CMK (cell line): Measurements from ENCODE around the gene RBP3.
"Not testable (repeated sequence)": the region's sequence is repeated elsewhere in the genome, so short reads cannot be mapped to it uniquely, and the experiment has no call there.

ENCODE experiments used
- DNase-seq: peaks from one replicate; pipeline ENCODE4 v3.0.0-alpha.2; 2010; ENCODE audit warnings: low read depth

RBP3 gene

DNA sequence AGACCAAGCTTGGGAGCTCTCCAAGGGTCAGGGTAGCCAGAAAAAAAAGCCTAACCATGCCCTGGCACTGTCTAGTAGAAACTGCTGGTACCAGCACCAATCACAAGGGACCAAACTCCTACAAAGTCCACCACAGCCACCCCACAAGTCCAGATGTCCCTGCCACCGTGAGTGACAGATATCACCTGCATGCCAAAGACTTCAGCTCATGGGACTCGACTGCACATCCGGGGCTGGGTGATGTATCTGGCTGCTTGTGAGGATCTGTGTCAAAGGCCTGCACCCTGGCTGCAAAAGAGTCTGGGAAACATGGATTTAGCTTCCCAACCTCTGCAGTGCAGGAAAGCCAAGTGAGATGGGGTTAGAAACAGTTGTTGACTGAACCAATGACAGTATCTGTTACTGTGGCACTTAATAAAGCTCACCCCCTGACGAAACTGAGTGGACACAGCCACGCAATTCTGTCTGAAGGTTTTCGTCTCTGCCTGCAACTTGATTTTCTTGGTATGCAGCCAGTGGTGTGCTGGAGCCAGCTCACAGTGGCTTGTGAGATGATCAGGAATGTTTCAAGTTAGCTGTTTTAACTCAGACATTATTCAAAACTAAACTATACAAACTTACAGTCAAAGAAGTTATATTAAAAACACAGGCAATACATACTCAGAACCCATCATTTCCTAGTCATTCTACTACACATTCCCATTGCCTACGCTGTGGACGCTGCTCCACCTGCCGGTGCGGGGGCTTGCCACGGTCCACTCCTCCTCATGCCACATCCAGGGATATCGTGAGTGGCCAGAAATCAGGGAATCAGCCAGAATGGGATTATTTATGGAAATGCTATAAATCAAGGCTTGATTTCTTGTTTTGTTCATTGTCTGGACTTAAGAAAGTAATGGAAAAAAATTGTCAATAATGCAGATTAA is 26.7 kb downstream of the RBP3 start:
- no peak for DNase-seq

DNA sequence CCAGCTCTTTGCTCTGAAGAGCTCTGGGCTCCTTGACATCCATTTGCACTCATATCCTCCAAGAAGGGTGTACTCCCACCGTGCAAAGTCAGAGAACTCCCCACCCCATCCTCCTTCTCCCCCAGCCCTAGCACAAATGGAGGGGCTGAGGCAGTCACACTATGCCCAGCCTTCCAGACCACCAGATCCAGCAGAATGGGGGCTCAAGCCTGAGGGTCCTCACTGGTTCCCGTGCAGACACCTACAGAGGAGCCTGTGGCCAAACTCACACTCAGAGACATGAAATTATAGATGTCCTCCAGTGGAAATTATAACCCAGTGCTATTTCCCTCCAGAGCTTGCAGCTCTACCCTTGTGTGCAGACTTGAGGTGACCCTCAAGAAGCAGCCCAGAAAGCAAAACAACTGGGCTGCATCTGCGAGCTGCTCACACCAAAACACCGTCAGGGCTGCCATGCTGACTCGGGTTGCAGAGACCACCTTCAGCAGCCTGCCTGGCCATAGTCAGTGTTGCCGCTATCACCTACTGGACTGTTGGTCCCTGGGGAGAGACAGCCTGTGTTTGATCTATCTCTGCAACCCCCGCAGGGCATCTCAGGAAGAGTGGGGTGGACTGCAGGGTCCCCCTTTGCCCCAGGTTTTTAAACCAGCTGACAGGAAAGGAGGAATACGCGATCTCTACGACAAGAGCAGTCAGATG is 28.5 kb downstream of the RBP3 start:
- no peak for DNase-seq

DNA sequence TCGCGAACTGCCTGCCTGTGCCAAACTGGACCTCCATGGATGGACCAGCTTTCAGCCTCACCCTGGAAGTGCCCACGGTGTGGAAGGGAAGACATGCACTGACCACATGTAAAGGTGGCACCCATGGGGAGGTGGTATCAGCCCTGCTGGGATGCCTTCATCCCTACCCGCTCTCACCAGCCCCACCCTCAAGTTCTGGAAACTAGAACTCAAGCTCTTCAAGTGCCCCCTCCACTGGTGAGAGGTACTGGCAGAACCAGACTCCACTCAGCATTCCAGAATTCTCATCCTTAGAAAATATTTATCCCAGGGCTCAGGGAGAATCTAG is 30.0 kb downstream of the RBP3 start:
- no peak for DNase-seq

DNA sequence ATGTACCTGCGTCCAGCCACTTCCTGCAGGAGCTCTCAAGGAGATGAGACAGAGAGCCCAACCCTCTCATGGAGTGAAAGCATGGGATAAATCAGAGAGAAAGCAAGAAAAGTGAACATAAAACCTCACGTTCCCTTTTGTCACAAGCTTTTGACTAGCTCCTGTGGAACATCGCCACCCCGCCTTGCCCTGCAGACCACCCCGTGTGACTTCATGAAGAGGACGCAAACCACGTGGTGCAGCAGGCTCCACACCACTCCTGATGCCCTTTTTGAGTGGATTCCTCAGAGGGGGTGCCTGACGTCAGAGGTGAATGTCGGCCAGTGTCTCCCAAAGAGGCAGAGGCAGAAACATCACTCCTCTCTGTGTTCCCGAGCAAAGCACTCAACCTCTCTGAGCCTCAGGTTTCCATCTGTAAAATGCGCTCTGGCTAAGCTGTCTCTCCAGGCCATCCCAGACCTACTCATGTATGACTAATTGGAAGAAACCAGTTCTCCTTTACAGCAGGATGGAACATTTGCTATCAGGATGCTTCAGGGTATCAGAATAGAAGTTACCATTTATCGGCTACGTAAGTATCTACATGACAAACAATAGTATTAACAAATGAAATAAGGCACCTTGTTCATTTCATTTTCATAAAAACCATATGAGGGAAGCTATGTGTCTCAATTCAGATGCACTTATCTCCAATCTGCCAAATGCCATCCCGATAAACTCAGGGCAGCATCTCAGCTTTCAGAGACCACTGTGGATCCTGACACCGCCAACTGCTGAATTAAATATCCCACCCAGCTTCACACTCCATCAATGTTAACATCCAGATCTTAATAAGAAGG is 30.7 kb downstream of the RBP3 start:
- DNase-seq: no peak

DNA sequence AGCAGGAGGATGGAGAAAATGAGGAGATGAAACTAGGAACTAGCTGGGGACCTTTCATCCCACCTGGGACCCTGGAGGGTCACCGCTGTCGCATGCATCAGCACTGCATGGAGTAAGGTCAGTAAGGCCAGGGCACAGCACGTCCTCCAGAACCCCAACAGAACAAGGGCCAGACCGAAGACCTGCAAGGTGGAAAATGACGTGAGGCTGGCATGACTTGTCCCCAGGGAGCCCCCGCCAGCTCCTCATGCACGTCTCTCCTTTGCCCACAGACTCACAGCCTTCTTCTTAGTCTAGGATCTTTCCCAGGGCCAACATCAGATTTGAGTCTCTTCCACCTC is 31.3 kb downstream of the RBP3 start:
- no peak for DNase-seq

DNA sequence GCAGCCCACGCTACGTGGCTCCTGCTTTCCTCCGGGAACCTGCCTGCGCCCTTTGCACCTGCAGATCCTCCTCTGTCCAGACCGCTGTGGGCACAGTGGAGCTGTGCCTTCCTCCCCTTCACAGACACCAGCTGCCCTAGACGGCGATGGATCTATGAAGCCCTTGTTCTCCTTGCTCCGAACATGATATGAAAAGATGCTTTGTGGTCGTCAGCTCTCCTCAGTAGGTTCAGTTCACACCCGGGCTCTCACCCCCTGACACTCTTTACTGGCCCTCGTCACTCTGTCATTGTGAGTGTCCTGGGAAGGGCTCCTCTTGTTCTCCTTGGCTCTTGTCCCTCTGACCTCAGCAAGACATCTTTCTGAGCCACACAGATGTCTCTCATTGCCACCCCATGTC is 31.7 kb downstream of the RBP3 start:
- no peak for DNase-seq

DNA sequence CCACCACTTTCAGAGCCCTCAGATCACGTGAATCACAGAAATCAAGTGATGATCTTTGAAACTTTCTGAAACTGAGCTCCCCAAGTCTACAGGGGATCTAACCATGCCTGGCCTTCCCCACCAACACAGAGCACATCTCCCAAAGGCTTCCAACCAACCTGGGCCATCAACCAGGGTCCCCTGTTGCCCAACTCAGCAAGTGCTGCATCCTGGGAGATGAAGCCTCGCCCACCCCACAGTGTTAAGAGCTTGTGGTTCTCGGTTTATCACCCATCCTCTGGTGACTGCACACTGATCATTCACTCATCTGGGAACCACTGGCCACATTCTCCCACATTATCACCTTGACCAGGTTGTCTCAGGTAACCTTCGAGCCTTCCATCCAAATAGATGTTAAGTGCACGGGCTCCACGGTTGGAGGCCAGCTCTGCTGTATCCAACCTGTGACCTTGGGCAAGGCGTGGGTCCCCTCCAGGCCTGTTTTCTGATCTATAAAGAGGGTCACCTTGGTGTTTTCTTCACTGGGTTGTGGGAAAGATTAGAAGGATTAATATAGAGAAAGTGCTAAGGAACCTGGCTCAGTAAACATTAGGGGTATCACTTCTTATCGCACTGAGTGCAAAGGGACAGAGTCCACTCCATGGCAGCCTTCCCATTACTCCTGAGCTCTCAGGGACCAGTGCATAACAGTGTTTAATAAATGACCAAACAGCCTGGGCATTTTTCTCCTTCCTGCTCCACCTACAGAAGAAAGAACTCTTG is 32.4 kb downstream of the RBP3 start:
- DNase-seq: no peak

DNA sequence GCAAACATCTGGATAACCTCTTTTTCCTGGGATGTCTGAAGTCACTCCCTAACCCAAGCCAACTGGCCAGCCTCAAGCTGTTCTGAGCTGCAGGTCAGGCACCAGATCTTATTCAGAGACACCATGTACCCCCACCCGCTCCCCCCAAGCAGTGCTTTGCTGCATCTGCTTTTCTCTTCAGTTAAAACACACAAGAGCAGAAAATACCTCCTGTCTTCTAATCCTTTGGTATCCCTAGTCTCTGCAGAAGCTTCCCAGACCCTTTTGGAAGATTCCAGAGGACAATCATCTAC is 32.9 kb downstream of the RBP3 start:
- DNase-seq: no peak

DNA sequence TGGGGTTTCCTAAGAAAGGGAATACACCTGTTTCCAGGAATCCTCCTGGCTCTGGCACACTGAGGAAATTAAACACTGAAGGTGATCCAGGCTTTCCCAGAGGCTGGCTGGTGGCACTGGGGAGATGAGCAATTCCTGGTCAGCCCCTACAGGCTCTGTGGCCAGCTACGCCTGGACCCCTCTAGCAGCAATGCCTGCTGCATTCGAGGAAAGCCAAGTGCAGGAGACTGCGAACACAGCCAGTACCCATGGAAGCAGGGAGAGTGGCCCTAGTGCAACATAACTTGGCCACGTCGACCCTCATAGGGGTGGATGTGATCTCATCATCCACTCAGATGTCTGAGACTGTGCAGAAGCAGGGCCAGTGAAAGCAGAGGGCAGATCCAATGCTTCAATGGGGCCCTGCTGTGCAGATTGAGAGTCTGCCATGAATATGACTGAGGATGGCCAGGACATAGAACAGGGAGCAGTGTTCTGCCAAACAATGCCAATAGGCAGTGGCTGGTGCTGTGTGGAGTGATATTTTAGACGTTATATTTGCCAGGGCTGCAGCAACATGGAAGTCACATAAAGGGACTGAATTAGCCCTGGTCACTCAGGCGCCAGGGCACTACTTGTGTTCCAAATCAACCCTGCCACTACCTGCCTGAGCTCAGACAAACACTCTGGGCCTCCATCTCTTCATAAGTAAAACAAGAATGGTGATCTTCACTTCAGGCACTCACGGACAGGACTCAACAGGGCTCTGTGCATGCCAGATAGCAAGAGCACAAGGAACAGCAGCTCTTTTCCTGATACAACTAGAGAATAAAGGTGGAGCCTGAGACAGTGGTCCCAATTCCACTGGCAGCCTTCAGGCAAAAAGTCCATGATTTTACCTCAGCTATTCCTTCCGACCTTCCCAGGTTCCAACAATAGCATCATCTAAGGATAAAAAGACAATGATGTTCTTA is 33.5 kb downstream of the RBP3 start:
- no peak for DNase-seq

DNA sequence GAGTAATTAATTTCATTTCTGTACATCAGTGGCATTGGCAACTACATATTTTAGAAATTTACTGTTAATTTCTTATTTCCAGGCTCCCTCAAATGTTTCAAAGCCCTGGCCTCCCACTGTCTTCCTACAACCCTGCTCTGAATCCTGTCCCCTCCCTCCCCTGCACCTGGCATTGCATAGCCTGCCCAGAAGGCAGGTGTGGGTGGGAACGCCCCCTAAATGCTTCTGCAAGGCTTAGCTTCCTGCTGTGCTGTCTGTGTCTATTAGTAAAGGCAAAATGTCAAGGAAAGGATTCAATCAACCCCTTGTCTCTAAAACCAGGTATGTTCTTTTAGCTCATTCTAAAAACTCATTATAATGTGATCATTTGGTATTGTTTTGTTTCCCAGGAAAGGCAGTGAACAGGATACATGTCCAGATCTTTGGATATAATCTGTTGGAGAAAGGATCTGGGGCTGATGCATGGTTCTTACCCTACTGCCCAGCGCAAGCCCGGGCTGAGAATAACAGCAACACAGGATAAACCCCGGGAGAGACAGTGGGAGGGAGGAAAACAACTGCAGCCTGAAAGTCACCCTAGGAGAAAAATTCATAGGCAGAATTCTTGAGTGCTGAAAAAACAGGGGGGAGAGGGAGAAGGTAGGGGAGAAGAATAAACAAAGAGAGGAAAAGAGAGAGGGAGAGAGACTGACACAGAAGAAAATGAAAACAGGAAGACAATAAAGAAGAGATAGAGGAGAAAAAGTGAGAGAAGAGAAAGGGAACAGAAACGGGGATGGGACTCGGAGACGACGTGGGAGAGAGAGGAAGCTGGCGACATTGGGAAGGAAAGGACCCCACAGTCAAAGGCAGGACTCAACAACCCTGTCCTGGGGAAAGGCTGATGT is 35.3 kb downstream of the RBP3 start:
- no peak for DNase-seq

DNA sequence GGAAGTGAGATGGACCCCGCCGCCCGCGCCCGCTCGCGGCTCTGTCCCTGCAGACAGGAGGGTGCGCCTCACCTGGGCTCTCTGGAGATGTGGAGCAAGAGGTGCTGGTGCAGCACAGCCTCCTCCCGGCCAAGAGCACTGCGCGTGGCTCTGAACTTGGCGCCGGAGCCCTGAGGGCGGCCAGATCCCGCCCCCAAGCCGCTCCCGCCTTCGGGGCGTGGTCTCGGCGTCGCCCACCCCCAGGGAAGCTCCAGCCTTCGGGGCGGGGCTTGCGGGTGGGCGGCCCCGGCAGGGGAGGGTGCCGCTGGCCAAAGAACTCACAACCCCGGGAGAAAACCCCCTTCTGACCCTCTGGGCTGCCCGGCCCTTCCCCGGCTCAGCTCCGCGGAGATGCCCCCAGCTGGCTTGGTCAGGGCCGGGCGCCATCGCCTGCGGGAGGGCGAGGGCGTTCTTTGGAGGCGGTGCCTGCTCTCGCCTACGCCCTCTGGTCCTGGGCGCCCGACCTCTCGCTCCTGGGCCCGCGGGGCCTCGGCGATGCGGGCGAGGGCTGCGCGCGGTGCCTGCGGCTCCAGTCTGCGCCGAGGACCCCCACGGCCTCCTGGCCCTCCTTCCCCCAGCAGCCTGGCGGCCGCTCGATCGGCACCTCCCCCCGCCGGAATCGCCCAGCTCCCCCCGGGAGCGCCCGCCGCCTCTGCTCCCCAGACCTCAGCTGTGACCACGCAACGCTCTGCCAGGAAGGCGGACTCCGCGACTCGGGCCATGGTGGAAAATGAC is 36.2 kb downstream of the RBP3 start, which contains the start of gene ZNF488:
TSS of gene ZNF488 (minus strand) at position 146 of the 774 bp plus-strand sequence. CDS start 15,464 bp downstream, outside the sequence.
- peak; percentile 33 for DNase-seq

DNA sequence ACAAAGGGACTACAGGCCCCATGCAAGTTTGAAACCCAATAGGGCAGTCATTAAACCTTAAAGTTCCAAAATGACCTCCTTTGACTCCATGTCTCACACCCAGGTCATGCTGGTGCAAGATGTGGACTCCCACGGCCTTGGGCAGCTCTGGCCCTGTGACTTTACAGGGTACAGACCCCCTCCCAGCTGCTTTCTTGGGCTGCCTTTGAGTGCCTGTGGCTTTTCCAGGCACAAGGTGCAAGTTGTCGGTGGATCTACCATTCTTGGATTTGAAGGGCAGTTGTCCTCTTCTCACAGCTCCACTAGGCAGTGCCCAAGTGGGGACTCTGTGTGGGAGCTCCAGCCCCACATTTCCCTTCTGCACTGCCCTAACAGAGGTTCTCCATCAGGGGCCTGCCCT is 37.9 kb downstream of the RBP3 start:
- not testable (repeated sequence) for DNase-seq

DNA sequence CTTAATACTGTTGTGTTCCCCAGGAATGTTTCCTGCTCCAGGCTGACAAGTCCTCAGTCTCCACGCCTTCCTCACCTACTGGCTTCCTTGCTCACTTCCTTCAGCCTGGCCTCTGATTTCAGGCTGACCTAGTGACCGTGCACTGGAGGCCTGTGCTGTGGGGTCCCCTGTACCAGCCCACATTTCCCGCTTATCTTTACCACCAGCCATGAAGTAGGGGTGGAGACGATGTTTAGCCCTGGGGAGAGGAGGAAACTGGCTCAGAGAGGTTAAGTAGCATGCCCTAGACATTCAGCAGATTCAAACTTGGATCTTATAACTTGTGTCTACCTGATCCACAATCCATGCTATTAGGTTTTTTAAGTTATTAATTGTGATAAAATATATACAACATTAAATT is 40.7 kb downstream of the RBP3 start:
- no peak for DNase-seq

DNA sequence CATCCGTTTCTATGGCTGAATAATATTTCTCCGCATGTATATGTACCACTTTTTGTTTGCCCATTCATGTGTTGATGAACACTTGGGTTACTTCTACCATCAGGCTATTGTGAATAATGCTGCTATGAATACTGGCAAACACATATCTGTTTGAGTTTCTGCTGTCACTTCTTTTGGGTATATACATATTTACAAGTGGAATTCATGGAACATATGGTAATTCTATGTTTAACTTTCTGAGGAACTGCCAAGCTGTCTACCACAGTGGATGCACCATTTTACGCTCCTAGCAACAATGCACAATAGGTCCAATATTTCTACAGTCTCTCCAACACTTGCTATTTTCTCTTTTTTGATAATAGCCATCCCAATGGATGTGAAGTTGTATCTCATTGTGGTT is 41.5 kb downstream of the RBP3 start:
- DNase-seq: no peak

DNA sequence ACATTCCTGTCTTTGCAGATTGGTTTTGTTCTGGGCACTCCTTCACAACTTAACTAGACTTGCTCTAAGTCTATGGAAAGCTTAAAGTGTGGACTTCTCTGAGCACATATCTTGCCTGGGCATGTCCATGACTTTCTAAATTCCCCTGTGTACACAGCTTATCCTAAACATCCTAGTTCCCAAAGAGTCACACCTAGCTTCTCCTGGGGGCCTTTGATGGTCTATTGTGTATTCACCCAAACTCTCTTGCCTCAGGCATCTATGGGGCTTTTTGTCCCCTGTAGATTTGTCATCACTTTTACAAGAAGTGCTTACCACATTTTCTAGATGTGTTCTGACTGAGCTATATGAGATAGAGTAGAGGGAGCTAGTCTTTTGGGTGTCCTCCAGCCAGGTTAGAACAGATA is 48.2 kb downstream of the RBP3 start:
- DNase-seq: no peak

DNA sequence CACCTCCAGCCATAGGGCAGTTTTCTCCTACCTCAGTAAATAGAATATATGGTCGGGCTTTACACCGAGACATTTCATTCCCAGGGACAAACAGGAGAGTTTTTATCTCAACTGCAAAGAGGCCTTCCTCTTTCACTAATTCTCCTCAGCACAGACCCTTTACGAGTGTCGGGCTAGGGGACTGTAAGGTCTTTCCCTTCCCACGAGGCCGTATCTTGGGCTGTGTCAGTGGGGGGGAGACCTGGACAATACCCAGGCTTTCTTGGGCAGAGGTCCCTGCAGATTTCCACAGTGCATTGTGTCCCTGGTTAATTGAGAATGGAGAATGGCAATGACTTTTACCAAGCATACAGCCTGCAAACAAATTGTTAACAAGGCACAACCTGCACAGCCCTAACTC is 49.1 kb downstream of the RBP3 start:
- no peak for DNase-seq

DNA sequence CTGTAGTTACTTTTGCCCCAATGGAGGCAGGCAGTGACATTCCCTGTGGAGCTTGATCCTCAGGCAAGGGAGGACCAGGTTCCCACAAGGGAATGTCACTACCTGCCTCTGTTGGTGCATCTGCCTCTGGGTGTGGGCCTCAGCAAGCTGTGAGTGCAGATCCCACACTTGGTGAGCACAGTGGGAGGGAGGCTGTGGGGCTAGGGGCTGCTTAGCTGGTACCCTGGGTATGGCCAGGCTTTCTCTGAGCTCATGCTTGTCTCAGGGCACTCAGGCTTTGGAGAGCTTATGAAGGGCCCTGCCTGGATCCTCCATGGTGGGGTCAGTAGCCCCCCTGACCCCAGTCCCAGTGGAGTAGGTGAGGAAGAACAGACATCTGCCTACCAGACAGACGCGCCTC is 52.1 kb downstream of the RBP3 start:
- DNase-seq: no peak

DNA sequence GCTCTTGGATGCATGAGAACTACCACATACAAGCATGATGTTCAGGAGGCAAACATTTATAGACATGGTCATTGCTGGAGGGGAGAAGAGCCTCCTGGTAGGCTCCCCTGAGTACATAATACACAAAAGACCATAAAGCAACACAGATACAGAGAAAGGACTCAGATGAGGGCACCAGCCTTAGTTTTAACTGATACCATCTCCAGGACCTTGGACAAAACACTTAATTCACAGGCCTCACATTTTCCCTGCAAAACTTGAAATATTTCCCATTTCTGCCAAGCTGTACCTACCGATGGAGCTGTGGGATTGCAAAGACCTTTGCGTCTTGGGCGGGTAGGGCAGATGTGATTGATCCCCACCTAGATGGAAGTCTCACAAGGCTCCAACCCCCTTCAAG is 52.6 kb downstream of the RBP3 start:
- no peak for DNase-seq

DNA sequence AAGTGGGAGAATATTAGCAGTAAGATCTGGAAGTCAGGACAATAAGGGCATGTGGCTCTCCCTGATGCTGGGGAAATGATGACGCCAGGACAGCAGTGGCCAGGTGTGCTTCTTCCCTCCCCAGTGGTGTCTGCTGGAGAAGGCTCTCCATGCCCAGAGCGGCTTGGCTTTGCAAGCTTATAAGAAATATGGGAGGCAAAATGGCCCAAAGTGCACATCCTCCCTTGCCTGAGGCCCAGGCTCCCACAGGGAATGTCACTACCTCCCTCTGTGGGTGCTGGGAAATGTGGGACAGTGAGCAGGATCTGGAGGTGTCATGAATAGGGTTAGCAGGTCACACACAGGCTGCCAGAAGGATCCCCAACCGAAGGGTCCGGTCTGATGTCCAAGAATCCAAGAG is 53.0 kb downstream of the RBP3 start:
- DNase-seq: no peak
